HG03280 (cell line): ENCODE data around the gene DEFB127.
"Not testable (repeated sequence)": the region's sequence is repeated elsewhere in the genome, so short reads cannot be mapped to it uniquely, and the experiment has no call there.

Experiments
- ATAC-seq: cut with Tn5 transposase; IDR thresholded peaks from one replicate; pipeline ENCODE4 v1.9.1; 2021; ENCODE audit warnings: mild to moderate bottlenecking, moderate library complexity; ENCODE audit not compliant: unreplicated experiment

The DEFB127 gene, protein sequence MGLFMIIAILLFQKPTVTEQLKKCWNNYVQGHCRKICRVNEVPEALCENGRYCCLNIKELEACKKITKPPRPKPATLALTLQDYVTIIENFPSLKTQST

DNA sequence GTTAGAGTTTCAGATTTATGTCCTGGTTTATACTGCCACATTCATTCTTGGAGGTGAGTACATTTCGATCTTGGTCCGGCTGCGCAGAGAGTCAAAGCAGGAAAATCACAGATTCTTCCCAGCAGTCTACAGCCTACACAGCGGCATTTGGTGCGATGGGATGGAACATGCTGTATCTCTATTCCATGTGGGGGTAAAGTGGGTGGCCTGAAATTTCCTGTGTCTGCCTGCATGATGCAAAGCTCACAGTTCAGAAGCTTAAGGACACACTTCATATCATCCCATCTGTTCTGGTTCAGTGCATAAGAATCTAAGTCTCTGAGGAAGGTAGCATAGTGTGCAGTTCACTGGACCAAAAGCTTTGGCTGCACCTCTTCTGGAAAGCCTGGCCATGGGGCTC, at the start of gene DEFB127:
TSS of gene DEFB127 (plus strand) at position 301 of the 400 bp plus-strand sequence. CDS start at position 392, 91 bp downstream.
- no peak for ATAC-seq

DNA sequence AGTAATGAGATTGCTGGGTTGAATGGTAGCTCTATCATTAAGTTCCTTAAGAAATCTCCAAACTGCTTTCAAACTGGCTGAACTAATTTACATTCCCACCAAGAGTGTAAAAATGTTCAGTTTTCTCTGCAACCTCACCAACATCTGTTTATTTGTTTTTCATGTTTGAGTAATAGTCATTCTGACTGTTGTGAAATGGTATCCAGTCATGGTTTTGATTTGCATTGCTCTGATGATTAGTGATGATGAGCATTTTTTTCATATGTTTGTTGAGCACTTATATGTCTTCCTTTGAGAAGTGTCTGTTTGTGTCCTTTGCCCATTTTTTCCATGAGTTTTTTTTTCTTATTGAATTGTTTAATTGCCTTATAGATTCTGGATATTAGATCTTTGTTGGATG, 44.9 kb upstream of the DEFB127 start:
- ATAC-seq = no peak

DNA sequence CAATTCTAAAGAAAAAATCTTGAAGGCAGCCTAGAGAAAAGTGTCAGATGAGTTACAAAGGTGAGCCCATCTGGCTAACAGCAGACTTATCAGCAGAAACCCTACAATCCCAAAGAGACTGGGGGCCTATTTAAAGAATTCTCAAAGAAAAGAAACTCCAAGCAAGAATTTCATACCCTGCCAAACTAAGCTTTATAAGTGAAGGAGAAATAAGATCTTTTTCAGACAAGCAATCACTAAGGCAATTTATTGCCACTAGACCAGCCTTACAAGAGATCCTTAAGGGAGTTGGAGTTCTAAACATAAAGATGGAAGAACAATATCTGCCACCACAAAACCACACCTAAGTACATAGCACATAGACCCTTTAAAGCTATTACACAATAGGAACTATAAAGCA, 39.7 kb upstream of the DEFB127 start:
- ATAC-seq = no peak

- ATAC-seq = not testable (repeated sequence)
These were observed 27.4 kb upstream of the DEFB127 start for GRCh38 chr20:129786-130323.

DNA sequence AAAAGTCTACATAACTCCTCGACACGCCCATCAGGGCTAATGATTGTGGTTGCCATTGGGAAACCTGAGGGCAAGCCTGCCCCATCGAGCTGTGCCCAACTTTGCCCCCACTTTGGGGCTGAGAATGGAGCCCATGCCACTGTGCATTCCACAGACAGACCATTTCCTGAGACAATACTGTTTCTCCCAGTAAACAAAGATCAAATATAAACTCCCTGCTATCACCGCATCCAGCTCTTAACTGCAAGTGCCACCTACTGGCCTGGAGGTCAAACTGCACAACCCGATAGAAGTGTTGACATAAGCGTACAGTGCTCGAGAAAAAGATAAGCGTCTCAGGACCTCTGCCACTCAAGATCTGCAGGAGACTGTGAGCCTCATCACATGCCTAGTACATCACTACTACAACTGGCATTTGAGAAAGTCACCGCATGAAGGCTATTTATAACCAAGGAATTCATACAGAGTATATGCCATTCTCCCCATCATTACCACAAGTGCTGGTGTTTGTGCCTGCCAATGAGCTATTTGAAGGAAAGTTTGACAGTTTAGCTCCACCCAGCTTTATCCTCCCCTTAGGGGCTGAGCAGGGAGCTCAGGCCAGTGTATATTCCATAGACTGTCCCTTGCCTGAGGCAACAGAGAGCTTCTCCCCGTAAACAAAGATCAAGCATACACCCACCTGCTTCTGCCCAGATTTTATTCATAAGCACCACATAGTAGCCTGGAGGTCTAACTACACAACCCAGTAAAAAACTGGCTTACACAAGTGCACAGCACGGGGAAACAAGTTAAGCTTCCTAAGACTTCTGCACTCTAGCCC, 19.4 kb upstream of the DEFB127 start:
- no peak for ATAC-seq

DNA sequence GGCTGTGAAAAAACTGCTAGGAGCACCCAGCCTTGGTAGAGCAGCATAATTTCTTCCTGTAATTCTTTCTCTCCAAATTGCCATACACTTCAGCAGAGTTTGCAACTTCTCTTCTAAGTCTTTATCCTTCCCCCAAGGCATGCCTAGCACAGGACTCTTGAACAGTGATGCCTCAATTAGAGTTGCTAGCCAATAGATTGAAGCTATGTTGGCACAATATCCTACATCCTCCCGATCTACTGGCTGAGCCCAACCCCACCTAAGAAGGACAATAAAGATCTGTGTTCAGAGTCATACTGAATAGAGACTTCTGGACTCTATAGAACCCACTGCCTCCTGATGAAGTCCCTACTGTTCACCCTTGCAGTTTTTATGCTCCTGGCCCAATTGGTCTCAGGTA, 15.0 kb upstream of the DEFB127 start, which contains the start of gene DEFB126:
TSS of gene DEFB126 (plus strand) at position 301 of the 400 bp plus-strand sequence. CDS start at position 340, 39 bp downstream.
- no peak for ATAC-seq

- ATAC-seq = no peak
These were observed 11.4 kb upstream of the DEFB127 start for GRCh38 chr20:145877-146276.

- no peak for ATAC-seq
These were observed 5.1 kb upstream of the DEFB127 start for GRCh38 chr20:152131-152530.

GRCh38 chr20:164618-165017, 7.4 kb downstream of the DEFB127 start:
- ATAC-seq = no peak

DNA sequence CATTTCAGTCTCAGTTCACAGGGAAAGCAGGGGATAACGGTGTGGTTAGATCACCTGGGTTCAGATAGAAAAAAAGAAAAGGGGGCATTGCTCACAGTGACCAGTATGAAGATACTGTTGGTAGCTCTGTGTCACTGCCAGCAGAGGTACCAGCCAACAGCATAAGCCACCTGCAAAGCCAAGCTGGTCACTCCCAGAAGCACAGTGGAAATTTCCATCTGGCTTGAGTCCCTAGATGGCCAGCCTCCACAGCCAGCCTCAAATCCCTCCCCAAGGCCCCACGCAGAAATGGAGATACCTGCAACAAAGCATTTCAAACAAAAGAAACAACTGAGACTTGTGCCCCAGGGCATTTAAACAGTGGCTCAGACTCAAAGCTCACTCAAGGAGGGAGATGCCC, 11.6 kb downstream of the DEFB127 start:
- no peak for ATAC-seq

GRCh38 chr20:184288-184687, 27.0 kb downstream of the DEFB127 start:
- no peak for ATAC-seq

DNA sequence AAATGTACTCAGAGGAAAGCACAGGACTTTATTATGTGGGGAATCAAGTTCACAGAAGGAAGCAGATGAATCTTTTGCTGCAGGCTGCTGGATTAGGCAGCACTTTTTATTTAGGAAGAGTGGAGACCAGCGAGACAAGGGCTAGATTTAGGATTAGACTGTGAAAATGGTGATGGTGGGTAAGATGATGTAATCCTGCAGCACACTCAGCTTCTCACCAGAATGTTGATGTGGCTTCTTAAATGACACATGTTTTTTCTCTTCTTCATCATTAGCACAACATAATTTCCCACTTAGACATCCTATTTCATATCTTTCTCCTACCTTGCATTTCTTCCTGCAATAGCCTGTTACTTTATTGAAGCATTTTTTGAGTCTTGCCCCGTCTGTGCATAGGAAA, 30.5 kb downstream of the DEFB127 start:
- ATAC-seq = no peak

DNA sequence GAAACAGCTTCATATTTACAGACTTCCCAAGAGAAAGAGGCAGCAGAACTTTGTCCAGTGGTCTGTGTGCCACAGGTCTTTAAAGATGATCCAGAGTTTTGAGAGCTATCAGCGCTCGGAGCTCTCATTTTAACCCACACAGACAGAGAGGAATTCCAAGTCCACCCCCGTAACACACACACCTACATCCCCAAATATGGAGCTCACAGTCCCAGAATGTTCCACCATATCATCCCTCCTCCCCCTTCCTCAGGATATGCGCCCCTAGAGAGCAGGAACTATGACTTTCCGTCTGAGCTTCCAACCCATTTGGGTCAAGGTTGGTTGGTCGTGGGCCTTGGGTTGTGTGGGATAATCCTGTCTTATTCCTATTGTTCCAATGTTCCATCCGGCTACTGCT, 32.4 kb downstream of the DEFB127 start, which contains the start of gene DEFB128:
TSS of gene DEFB128 (minus strand) at position 101 of the 400 bp plus-strand sequence. CDS start at position 13, 88 bp downstream.
- ATAC-seq = no peak

GRCh38 chr20:198225-198624, 41.0 kb downstream of the DEFB127 start:
- ATAC-seq = no peak

GRCh38 chr20:199996-200395, 42.7 kb downstream of the DEFB127 start:
- no peak for ATAC-seq

GRCh38 chr20:203630-204029, 46.4 kb downstream of the DEFB127 start:
- not testable (repeated sequence) for ATAC-seq
